Transverse colon (tissue), 4 donors: ENCODE data around the gene NPAS3. TPM values are rescaled to one million over a fixed set of nuclear protein-coding genes. Genes with fewer than 3 reads are reported as not detected.

Experiments
- DNase-seq: peaks from one replicate; pipeline ENCODE4 v3.0.0-alpha.2; 2019
- H3K27ac ChIP-seq, 4 donors: fragments of 200-600 bp; sonication (generic); 2 replicates each; pipeline ENCODE4 v1.5.1; 2016 to 2018; ENCODE audit warnings: inconsistent platforms in 4 of 4
- H3K27me3 ChIP-seq: fragments of 200-600 bp; sonication (generic); 2 replicates; pipeline ENCODE4 v1.5.1; 2017; ENCODE audit warnings: inconsistent platforms
- H3K36me3 ChIP-seq, 4 donors: fragments of 200-600 bp; sonication (generic); 2 replicates each; pipeline ENCODE4 v1.5.1; 2017 to 2019; ENCODE audit warnings: inconsistent platforms in 4 of 4
- H3K4me1 ChIP-seq, 4 donors: fragments of 200-600 bp; sonication (generic); 2 replicates each; pipeline ENCODE4 v1.5.1; 2017 to 2020; ENCODE audit warnings: inconsistent platforms in 4 of 4
- H3K4me3 ChIP-seq, 4 donors: fragments of 200-600 bp; sonication (generic); 1 replicate in 1 of 4; 2 replicates in 3 of 4; pipeline versions ENCODE4 v1.5.1 to v1.6.1; 2017 to 2019; ENCODE audit warnings: inconsistent platforms in 4 of 4
- H3K9me3 ChIP-seq, 2 donors: fragments of 200-600 bp; sonication (generic); 2 replicates each; pipeline ENCODE4 v1.5.1; 2017 to 2019; ENCODE audit warnings: inconsistent platforms in 2 of 2
- CTCF ChIP-seq, 5 experiments: fragments of 200-600 bp in 3 of 5; fragments of 450-650 bp in 2 of 5; sonication (generic) in 3 of 5; IDR thresholded peaks; 1 replicate in 2 of 5; 2 replicates in 3 of 5; pipeline ENCODE4 v1.5.1; 2016 to 2017; ENCODE audit warnings: antibody characterized with exemption in 5 of 5, inconsistent platforms in 3 of 5, mild to moderate bottlenecking in 2 of 5, moderate library complexity in 1 of 5
- EP300 ChIP-seq: sonication (generic); formaldehyde crosslinking; IDR thresholded peaks from one replicate; pipeline ENCODE4 v1.6.1; 2017; ENCODE audit warnings: antibody characterized with exemption, low read depth
- POLR2A ChIP-seq: fragments of 450-650 bp; IDR thresholded peaks from one replicate; pipeline ENCODE4 v1.6.1; 2016; ENCODE audit warnings: antibody characterized with exemption, mild to moderate bottlenecking, moderate library complexity
- POLR2AphosphoS5 ChIP-seq, 3 donors: sonication (generic); formaldehyde crosslinking; IDR thresholded peaks; one replicate each; pipeline ENCODE4 v1.6.1; 2016; ENCODE audit warnings: antibody characterized with exemption in 3 of 3
- WGBS, 2 donors: methylation state at CpG; one replicate each; pipeline ENCODE4 v1.1.5; 2018; ENCODE audit warnings: low coverage in 1 of 2; 5-methylcytosine and 5-hydroxymethylcytosine counted together
- in situ Hi-C, 4 donors: fragments of 200-750 bp; cut with MboI; loops; one replicate each; pipeline versions ENCODE4 v1.15.0 to v1.15.1; 2017; ENCODE audit warnings: low sequenced_read_pairs in 3 of 4, low pct_ligation_motif_present in 1 of 4, low pct_unique_long_range_greater_than_20kb in 1 of 4
- intact Hi-C: fragments of 100-400 bp; cut with DNase I; formaldehyde crosslinking; loops from one replicate; pipeline ENCODE4 v1.15.1; 2023; ENCODE audit warnings: low total_unique reads
- total RNA-seq, 4 donors: library from RNA; depleted of rRNA; stranded (reverse); fragments of >200 nt; gene quantifications; one replicate each; pipeline ENCODE4 v1.1.0, GENCODE V29; 2016

NPAS3 gene
- total RNA-seq, 4 donors from 2014 or later = 0.96 to 6.4 (median 1.8) TPM

- H3K9me3 ChIP-seq = no peaks in the 10 kb centered on the region
- no peaks in the 10 kb centered on the region for H3K36me3 ChIP-seq
- intact Hi-C loops = no loop called here
- DNase-seq = no peak
- in situ Hi-C loops = no loop called here
- WGBS, 2 donors = 74 to 92% methylated on average over 2 to 4 of the region's 4 CpGs
- TF ChIP-seq POLR2A (no peak), EP300 (no peak), POLR2AphosphoS5 (IDR thresholded peaks at IDR 0.05) (no peak), CTCF (IDR thresholded peaks at IDR 0.05) (no peak)
- H3K27ac ChIP-seq = no peak overlapping the region
- no peaks in the 10 kb centered on the region for H3K4me1 ChIP-seq
- no peaks in the 10 kb centered on the region for H3K27me3 ChIP-seq
- H3K4me3 ChIP-seq = no peak overlapping the region
Observed at GRCh38 chr14:33738029-33738428, 799.4 kb downstream of the NPAS3 start.

GRCh38 chr14:33738491-33738890, 799.8 kb downstream of the NPAS3 start:
- intact Hi-C loops (no loop called here), in situ Hi-C loops (no loop called here)
- no peaks in the 10 kb centered on the region for H3K4me1 ChIP-seq
- H3K36me3 ChIP-seq = no peaks in the 10 kb centered on the region
- H3K9me3 ChIP-seq = no peaks in the 10 kb centered on the region
- H3K4me3 ChIP-seq = no peak overlapping the region
- no peak for DNase-seq
- no peak overlapping the region for H3K27ac ChIP-seq
- TF ChIP-seq POLR2A = no peak
- no peak for TF ChIP-seq POLR2AphosphoS5 (IDR thresholded peaks at IDR 0.05)
- TF ChIP-seq EP300 = no peak
- TF ChIP-seq CTCF (IDR thresholded peaks at IDR 0.05) = no peak
- 94 to 100% methylated on average over 1 to 3 of the region's 3 CpGs for WGBS, 2 donors
- no peaks in the 10 kb centered on the region for H3K27me3 ChIP-seq

DNA sequence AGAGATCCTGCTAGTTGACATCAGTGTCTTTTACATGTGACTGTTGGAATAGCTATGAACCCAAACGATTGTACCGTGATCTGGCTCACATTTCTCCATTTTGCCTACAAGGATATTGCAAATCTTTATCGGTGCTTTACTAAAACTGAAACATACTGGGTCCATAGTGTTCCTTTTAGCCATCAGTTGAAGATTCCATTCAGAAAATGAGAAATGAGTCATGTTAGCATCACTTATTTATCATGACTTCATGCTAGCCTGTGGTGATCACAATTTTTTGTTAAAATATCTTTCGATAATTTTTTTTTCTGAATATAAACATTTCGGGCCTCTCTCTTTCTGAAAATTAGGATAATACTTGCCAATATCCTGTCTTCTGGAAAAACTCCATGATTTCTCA, 801.9 kb downstream of the NPAS3 start:
- Histone ChIP-seq H3K36me3 (no peaks in the 10 kb centered on the region), H3K4me3 (no peak overlapping the region), H3K27ac (no peak overlapping the region), H3K27me3 (no peaks in the 10 kb centered on the region), H3K9me3 (no peaks in the 10 kb centered on the region), H3K4me1 (no peaks in the 10 kb centered on the region)
- in situ Hi-C loops = no loop called here
- 82 to 86% methylated on average over 5 of the region's 5 CpGs for WGBS, 2 donors
- TF ChIP-seq POLR2AphosphoS5 (IDR thresholded peaks at IDR 0.05) (no peak), CTCF (IDR thresholded peaks at IDR 0.05) (no peak), POLR2A (no peak), EP300 (no peak)
- intact Hi-C loops = no loop called here
- DNase-seq = no peak

GRCh38 chr14:33742166-33742565, 803.5 kb downstream of the NPAS3 start:
- Histone ChIP-seq H3K4me3 (no peak overlapping the region), H3K4me1 (no peaks in the 10 kb centered on the region), H3K27me3 (no peaks in the 10 kb centered on the region), H3K36me3 (no peaks in the 10 kb centered on the region), H3K27ac (no peak overlapping the region), H3K9me3 (no peaks in the 10 kb centered on the region)
- in situ Hi-C loops = no loop called here
- intact Hi-C loops = no loop called here
- WGBS, 2 donors = 73 to 75% methylated on average over 3 to 4 of the region's 4 CpGs
- no peak for DNase-seq
- TF ChIP-seq POLR2AphosphoS5 (IDR thresholded peaks at IDR 0.05) = no peak
- TF ChIP-seq CTCF (IDR thresholded peaks at IDR 0.05) = no peak
- TF ChIP-seq EP300 = no peak
- no peak for TF ChIP-seq POLR2A
